ENCODE data around the gene LCOR. TPM values are rescaled to one million over a fixed set of nuclear protein-coding genes. Genes with fewer than 3 reads are reported as not detected.
A peak's percentile ranks its signal among the peaks of the same experiment; 100 is the strongest.

LCOR gene
- total and polyA plus RNA-seq, 8 donors: 2.0 to 61.3 (median 18.0) TPM

GRCh38 chr10:96987842-96988175 is 155.7 kb downstream of the LCOR start:
- Histone ChIP-seq H3K27ac (no peak overlapping the region), H3K27me3 (no peaks in the 10 kb centered on the region), H3K36me3 (peaks cover 0 to 3% (median 0%) of the 10 kb centered on the region in 4 donors), H3K4me3 (no peak overlapping the region), H3K4me1 (peaks cover 0 to 24% (median 9%) of the 10 kb centered on the region in 4 donors), H3K9me3 (no peaks in the 10 kb centered on the region)
- DNase-seq: no peak
- WGBS, 5 donors: 88 to 97% (median 96%) methylated on average over 2 to 3 of the region's 3 CpGs
- intact Hi-C loops (cut with DNase I; ENCODE audit: low total_unique reads): no loop called here
- no peak for TF ChIP-seq POLR2AphosphoS5 (IDR thresholded peaks at IDR 0.05)
- no peak for TF ChIP-seq CTCF (IDR thresholded peaks at IDR 0.05)
- TF ChIP-seq EP300 (IDR thresholded peaks at IDR 0.05): no peak
- no peak for TF ChIP-seq POLR2A (IDR thresholded peaks at IDR 0.05)

DNA sequence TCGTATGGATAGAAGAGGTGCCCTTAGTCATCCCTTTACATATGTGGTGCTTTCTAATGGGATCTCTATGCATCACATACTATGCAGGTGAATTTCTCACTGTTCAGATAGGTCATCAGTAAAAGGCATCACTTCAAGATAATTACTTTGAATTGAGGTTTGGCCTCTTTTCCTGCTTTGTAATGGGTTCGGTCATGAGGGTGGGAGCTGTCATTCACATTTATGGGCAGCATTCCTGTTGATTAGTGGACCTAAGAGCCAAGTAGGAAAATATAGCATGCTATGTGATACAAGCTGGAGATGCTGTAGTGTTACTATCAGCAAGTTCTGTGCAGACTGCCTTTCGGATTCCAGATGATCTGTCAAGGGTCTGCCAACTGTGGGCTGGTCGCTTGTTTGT is 156.3 kb downstream of the LCOR start:
- no peak for TF ChIP-seq CTCF (IDR thresholded peaks at IDR 0.05)
- TF ChIP-seq POLR2A (IDR thresholded peaks at IDR 0.05): no peak
- no peak for TF ChIP-seq POLR2AphosphoS5 (IDR thresholded peaks at IDR 0.05)
- no peak for TF ChIP-seq EP300 (IDR thresholded peaks at IDR 0.05)
- H3K36me3 ChIP-seq: no peaks in the 10 kb centered on the region
- no peak overlapping the region for H3K4me3 ChIP-seq
- intact Hi-C loops (cut with DNase I; ENCODE audit: low total_unique reads): no loop called here
- no peaks in the 10 kb centered on the region for H3K27me3 ChIP-seq
- no peak for DNase-seq
- 53 to 65% (median 59%) methylated on average over 4 of the region's 4 CpGs for WGBS, 5 donors
- no peaks in the 10 kb centered on the region for H3K9me3 ChIP-seq
- H3K4me1 ChIP-seq: peaks cover 0 to 24% (median 9%) of the 10 kb centered on the region in 4 donors
- H3K27ac ChIP-seq: peak overlapping the region in 2 of 5 donors; percentile 4 to 30

DNA sequence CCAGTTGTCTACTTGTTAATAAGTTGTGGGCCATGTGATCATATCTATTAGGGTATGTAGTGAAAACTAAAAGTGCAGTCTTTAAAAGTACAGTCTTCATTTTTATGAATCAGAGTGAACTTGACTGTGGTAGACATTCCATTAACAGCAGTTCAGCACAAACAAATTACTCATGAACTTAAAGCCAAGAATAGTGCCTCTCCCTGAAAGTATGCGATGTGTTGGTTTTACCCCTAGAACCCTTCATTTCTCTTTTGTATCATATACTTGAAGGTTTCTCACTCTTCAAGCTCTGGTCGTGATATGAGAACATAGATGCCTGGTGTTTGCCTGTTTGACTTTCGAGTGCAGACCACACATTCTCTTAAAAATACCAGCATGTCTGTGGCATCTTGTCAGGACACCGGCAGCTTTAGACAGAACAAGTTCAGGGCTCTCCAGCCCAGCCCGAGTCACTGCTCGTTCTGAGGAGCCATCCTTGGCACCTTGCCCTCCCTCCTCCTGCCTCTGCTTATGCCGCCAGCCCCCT is 159.3 kb downstream of the LCOR start:
- TF ChIP-seq EP300 (IDR thresholded peaks at IDR 0.05): no peak
- TF ChIP-seq POLR2A (IDR thresholded peaks at IDR 0.05): no peak
- Histone ChIP-seq H3K36me3 (no peaks in the 10 kb centered on the region), H3K27me3 (no peaks in the 10 kb centered on the region), H3K27ac (no peak overlapping the region), H3K9me3 (no peaks in the 10 kb centered on the region), H3K4me1 (peaks cover 0 to 30% (median 9%) of the 10 kb centered on the region in 4 donors), H3K4me3 (no peak overlapping the region)
- intact Hi-C loops (cut with DNase I; ENCODE audit: low total_unique reads): no loop called here
- no peak for DNase-seq
- 50 to 68% (median 59%) methylated on average over 7 of the region's 7 CpGs for WGBS, 5 donors

DNA sequence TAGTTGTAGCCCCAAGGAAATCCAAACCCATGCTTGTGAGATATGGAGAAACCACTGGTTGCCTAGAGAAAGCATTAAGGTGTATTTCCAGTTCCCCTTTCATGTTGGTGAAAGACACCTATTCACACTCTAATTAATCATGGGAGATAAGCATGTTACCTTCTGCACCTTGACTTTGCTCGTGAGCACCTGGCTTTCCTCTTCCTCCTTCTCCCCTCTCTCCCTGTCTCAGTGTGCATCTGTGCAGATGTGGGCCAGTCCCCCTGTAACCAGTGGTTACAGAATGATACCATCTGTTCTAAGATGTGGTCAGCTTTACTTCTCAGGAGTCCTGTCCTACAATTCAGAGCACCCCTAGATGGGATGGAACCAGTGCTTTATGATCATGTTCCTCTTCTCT is 160.6 kb downstream of the LCOR start:
- Histone ChIP-seq H3K4me3 (no peak overlapping the region), H3K9me3 (no peaks in the 10 kb centered on the region), H3K4me1 (peaks cover 0 to 30% (median 9%) of the 10 kb centered on the region in 4 donors), H3K27me3 (no peaks in the 10 kb centered on the region), H3K36me3 (no peaks in the 10 kb centered on the region), H3K27ac (no peak overlapping the region)
- DNase-seq: no peak
- TF ChIP-seq POLR2AphosphoS5 (IDR thresholded peaks at IDR 0.05) (no peak), CTCF (IDR thresholded peaks at IDR 0.05) (no peak), POLR2A (IDR thresholded peaks at IDR 0.05) (no peak)
- WGBS, 5 donors: 56 to 71% (median 64%) methylated on average over 1 of the region's 1 CpG
- intact Hi-C loops (cut with DNase I; ENCODE audit: low total_unique reads): no loop called here

GRCh38 chr10:96995851-96996250 is 163.8 kb downstream of the LCOR start:
- 73 to 90% (median 76%) methylated on average over 4 of the region's 4 CpGs for WGBS, 5 donors
- H3K36me3 ChIP-seq: no peaks in the 10 kb centered on the region
- no peaks in the 10 kb centered on the region for H3K9me3 ChIP-seq
- peaks cover 0 to 25% (median 5%) of the 10 kb centered on the region in 4 donors for H3K4me1 ChIP-seq
- no peak overlapping the region for H3K27ac ChIP-seq
- H3K4me3 ChIP-seq: no peak overlapping the region
- no peaks in the 10 kb centered on the region for H3K27me3 ChIP-seq
- intact Hi-C loops (cut with DNase I; ENCODE audit: low total_unique reads): no loop called here
- DNase-seq: peak in 1 of 2 donors; percentile 34
- no peak for TF ChIP-seq POLR2A (IDR thresholded peaks at IDR 0.05)
- no peak for TF ChIP-seq POLR2AphosphoS5 (IDR thresholded peaks at IDR 0.05)
- no peak for TF ChIP-seq EP300 (IDR thresholded peaks at IDR 0.05)
- no peak for TF ChIP-seq CTCF (IDR thresholded peaks at IDR 0.05)
